ENCODE measurements around the gene FHIT.

DNA sequence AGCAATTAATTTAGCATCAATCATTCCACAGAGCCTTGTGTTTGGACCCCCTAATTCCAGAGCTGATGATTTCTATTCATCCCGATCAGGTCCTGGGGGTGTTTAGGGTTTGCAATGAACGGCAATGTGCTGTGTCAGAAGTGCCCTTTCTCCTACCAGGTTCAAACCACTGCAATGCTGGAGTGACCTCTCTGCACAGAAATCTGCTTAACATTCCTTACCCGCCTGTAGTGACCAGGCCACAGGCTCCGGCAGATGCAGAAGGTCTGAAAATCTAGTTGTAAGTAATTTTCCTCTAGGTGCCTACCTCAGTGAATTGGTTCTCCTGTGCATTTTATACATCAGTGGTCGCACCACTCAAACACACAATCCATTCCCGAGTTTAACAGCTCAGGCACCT, 1476.1 kb downstream of the FHIT start:
- TF ChIP-seq, protein P1, sequence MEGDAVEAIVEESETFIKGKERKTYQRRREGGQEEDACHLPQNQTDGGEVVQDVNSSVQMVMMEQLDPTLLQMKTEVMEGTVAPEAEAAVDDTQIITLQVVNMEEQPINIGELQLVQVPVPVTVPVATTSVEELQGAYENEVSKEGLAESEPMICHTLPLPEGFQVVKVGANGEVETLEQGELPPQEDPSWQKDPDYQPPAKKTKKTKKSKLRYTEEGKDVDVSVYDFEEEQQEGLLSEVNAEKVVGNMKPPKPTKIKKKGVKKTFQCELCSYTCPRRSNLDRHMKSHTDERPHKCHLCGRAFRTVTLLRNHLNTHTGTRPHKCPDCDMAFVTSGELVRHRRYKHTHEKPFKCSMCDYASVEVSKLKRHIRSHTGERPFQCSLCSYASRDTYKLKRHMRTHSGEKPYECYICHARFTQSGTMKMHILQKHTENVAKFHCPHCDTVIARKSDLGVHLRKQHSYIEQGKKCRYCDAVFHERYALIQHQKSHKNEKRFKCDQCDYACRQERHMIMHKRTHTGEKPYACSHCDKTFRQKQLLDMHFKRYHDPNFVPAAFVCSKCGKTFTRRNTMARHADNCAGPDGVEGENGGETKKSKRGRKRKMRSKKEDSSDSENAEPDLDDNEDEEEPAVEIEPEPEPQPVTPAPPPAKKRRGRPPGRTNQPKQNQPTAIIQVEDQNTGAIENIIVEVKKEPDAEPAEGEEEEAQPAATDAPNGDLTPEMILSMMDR (IDR thresholded peaks at IDR 0.05; ENCODE audit: low read depth, low read length) = no peak
- TF ChIP-seq EZH2phosphoT487 (IDR thresholded peaks at IDR 0.05; ENCODE audit: low read depth) = no peak
